ENCODE measurements around the gene NOD2. TPM values are rescaled to one million over a fixed set of nuclear protein-coding genes. Genes with fewer than 3 reads are reported as not detected.
A peak's percentile ranks its signal among the peaks of the same experiment; 100 is the strongest.

Gene NOD2
- total and polyA plus RNA-seq, 2 of the 13 experiments (the other 11 are each of a cell fraction or from before 2014, with no cell fraction given): 0.27 to 0.81 TPM

DNA sequence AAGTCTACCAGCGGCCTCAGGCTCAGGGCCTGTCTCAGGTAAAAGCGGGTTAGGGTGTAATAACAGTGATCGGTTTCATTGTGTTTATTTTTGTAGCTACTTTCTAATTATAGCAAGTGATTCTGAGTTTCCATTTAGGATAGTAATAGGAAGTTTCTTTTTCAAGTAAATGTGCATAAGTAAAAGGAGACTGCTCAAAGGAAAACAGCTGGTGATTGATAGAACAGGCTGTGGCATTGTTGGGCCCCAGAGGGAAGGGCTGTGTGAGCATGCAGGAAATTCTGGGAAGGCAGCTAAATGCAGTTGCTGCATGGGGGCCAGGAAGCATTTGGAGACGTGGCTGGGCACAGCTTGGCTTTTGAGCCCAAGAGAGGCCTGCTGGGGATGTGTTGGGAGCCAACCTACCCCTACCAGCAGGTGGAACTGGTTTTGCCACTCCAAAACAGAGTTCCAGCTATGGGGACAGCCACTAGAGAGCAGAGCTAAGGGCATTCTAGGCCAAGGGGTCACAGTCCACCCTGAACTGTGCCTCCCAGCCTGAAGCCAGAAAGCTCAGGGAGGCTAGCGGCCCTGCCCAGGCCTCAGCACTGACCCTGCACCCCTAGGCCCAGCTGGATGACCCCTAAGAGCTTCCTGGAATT is 24.9 kb upstream of the NOD2 start (continued):
- TF ChIP-seq, protein P1, sequence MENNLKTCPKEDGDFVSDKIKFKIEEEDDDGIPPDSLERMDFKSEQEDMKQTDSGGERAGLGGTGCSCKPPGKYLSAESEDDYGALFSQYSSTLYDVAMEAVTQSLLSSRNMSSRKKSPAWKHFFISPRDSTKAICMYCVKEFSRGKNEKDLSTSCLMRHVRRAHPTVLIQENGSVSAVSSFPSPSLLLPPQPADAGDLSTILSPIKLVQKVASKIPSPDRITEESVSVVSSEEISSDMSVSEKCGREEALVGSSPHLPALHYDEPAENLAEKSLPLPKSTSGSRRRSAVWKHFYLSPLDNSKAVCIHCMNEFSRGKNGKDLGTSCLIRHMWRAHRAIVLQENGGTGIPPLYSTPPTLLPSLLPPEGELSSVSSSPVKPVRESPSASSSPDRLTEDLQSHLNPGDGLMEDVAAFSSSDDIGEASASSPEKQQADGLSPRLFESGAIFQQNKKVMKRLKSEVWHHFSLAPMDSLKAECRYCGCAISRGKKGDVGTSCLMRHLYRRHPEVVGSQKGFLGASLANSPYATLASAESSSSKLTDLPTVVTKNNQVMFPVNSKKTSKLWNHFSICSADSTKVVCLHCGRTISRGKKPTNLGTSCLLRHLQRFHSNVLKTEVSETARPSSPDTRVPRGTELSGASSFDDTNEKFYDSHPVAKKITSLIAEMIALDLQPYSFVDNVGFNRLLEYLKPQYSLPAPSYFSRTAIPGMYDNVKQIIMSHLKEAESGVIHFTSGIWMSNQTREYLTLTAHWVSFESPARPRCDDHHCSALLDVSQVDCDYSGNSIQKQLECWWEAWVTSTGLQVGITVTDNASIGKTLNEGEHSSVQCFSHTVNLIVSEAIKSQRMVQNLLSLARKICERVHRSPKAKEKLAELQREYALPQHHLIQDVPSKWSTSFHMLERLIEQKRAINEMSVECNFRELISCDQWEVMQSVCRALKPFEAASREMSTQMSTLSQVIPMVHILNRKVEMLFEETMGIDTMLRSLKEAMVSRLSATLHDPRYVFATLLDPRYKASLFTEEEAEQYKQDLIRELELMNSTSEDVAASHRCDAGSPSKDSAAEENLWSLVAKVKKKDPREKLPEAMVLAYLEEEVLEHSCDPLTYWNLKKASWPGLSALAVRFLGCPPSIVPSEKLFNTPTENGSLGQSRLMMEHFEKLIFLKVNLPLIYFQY (CRISPR knock-in tag; IDR thresholded peaks at IDR 0.05; ENCODE audit: borderline replicate concordance): peak; percentile 27; the same call in 1 of the 2 replicates
- TF ChIP-seq SETDB1 (CRISPR knock-in tag; IDR thresholded peaks at IDR 0.05; ENCODE audit: borderline replicate concordance): peak; percentile 66; the same call in 1 of the 2 replicates
- TF ChIP-seq, protein P2, sequence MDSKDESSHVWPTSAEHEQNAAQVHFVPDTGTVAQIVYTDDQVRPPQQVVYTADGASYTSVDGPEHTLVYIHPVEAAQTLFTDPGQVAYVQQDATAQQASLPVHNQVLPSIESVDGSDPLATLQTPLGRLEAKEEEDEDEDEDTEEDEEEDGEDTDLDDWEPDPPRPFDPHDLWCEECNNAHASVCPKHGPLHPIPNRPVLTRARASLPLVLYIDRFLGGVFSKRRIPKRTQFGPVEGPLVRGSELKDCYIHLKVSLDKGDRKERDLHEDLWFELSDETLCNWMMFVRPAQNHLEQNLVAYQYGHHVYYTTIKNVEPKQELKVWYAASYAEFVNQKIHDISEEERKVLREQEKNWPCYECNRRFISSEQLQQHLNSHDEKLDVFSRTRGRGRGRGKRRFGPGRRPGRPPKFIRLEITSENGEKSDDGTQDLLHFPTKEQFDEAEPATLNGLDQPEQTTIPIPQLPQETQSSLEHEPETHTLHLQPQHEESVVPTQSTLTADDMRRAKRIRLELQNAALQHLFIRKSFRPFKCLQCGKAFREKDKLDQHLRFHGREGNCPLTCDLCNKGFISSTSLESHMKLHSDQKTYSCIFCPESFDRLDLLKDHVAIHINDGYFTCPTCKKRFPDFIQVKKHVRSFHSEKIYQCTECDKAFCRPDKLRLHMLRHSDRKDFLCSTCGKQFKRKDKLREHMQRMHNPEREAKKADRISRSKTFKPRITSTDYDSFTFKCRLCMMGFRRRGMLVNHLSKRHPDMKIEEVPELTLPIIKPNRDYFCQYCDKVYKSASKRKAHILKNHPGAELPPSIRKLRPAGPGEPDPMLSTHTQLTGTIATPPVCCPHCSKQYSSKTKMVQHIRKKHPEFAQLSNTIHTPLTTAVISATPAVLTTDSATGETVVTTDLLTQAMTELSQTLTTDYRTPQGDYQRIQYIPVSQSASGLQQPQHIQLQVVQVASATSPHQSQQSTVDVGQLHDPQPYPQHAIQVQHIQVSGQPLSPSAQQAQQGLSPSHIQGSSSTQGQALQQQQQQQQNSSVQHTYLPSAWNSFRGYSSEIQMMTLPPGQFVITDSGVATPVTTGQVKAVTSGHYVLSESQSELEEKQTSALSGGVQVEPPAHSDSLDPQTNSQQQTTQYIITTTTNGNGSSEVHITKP (CRISPR knock-in tag; IDR thresholded peaks at IDR 0.05; ENCODE audit: low read depth): no peak
- TF ChIP-seq ZNF264 (CRISPR knock-in tag; IDR thresholded peaks at IDR 0.05): no peak
- no peak for TF ChIP-seq ZNF589 (CRISPR knock-in tag; conservative IDR thresholded peaks at IDR 0.05)
- TF ChIP-seq DMAP1 (CRISPR knock-in tag; IDR thresholded peaks at IDR 0.05): no peak
- no peak for TF ChIP-seq CBX2 (IDR thresholded peaks at IDR 0.05; ENCODE audit: low read depth, low read length)
- TF ChIP-seq CBX2 (CRISPR knock-in tag; IDR thresholded peaks at IDR 0.05; ENCODE audit: low read depth): no peak
- no peak for TF ChIP-seq SOX5 (CRISPR knock-in tag; IDR thresholded peaks at IDR 0.05; ENCODE audit: borderline replicate concordance)
- TF ChIP-seq TCF7 (IDR thresholded peaks at IDR 0.05; ENCODE audit: low read depth): no peak
- no peak for TF ChIP-seq NPAS2 (CRISPR knock-in tag; IDR thresholded peaks at IDR 0.05; ENCODE audit: borderline replicate concordance)
- peak; percentile 65 for TF ChIP-seq SALL1 (CRISPR knock-in tag; IDR thresholded peaks at IDR 0.05)
- TF ChIP-seq, protein P3, sequence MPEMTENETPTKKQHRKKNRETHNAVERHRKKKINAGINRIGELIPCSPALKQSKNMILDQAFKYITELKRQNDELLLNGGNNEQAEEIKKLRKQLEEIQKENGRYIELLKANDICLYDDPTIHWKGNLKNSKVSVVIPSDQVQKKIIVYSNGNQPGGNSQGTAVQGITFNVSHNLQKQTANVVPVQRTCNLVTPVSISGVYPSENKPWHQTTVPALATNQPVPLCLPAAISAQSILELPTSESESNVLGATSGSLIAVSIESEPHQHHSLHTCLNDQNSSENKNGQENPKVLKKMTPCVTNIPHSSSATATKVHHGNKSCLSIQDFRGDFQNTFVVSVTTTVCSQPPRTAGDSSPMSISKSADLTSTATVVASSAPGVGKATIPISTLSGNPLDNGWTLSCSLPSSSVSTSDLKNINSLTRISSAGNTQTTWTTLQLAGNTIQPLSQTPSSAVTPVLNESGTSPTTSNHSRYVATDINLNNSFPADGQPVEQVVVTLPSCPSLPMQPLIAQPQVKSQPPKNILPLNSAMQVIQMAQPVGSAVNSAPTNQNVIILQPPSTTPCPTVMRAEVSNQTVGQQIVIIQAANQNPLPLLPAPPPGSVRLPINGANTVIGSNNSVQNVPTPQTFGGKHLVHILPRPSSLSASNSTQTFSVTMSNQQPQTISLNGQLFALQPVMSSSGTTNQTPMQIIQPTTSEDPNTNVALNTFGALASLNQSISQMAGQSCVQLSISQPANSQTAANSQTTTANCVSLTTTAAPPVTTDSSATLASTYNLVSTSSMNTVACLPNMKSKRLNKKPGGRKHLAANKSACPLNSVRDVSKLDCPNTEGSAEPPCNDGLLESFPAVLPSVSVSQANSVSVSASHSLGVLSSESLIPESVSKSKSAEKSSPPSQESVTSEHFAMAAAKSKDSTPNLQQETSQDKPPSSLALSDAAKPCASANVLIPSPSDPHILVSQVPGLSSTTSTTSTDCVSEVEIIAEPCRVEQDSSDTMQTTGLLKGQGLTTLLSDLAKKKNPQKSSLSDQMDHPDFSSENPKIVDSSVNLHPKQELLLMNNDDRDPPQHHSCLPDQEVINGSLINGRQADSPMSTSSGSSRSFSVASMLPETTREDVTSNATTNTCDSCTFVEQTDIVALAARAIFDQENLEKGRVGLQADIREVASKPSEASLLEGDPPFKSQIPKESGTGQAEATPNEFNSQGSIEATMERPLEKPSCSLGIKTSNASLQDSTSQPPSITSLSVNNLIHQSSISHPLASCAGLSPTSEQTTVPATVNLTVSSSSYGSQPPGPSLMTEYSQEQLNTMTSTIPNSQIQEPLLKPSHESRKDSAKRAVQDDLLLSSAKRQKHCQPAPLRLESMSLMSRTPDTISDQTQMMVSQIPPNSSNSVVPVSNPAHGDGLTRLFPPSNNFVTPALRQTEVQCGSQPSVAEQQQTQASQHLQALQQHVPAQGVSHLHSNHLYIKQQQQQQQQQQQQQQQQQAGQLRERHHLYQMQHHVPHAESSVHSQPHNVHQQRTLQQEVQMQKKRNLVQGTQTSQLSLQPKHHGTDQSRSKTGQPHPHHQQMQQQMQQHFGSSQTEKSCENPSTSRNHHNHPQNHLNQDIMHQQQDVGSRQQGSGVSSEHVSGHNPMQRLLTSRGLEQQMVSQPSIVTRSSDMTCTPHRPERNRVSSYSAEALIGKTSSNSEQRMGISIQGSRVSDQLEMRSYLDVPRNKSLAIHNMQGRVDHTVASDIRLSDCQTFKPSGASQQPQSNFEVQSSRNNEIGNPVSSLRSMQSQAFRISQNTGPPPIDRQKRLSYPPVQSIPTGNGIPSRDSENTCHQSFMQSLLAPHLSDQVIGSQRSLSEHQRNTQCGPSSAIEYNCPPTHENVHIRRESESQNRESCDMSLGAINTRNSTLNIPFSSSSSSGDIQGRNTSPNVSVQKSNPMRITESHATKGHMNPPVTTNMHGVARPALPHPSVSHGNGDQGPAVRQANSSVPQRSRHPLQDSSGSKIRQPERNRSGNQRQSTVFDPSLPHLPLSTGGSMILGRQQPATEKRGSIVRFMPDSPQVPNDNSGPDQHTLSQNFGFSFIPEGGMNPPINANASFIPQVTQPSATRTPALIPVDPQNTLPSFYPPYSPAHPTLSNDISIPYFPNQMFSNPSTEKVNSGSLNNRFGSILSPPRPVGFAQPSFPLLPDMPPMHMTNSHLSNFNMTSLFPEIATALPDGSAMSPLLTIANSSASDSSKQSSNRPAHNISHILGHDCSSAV (CRISPR knock-in tag; IDR thresholded peaks at IDR 0.05; ENCODE audit: borderline replicate concordance): no peak
- TF ChIP-seq RXRB (CRISPR knock-in tag; IDR thresholded peaks at IDR 0.05; ENCODE audit: borderline replicate concordance): peak; percentile 85

Data from HepG2 (cell line).